ENCODE results near the gene IRF5.
"Not testable (repeated sequence)": the region's sequence is repeated elsewhere in the genome, so short reads cannot be mapped to it uniquely, and the experiment has no call there.

IRF5 gene

DNA sequence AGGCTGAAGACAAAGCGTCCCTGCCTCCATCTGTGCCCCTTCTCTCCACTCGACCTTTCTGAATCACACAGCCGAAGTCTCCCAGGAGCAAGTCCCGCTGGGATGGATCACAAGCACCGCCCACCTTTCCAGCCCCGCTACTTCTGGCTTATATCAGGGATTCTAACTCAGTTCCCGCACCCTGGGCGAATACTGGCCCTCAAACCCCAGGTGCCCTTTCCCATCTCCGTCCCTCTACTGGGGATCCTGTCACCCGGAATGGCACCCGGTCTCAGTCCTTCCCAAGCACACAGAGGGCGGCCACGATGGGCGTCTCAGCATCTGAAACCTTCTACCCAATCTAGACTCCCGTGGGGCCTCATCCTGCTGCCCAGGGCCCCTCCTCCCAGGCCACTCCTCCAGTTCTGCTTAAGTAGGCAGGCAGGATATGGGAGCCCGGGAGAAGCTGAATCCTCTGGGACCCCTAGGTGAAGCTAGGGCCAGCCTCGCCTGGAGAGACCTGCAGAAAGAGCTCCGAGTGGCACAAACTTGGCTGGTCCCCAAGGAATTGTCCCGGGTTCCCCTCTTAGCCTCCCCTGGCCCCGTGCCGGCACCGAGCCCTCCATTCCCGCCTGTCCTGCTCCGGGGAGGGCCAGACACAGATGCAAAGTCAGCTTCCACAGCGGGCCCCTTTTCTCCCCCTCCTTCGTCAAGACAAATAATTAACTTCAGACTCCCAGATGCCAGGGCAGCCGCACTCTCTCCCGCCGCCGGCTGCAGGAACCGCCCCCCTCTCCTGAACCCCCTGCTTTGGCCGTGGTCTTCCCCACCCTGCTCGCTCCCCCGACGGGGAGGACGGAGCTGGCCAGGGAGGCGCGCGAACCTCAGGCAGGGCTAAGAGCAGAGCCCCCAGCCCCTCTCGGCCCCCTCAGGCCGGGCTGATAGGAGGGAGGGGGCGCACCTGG, 27.8 kb upstream of the IRF5 start:
- peaks cover 24% of the 10 kb centered on the region for H3K27me3 ChIP-seq (ENCODE audit: control insufficient read depth, insufficient read depth, low read length)
- no peaks in the 10 kb centered on the region for H3K36me3 ChIP-seq (ENCODE audit: control insufficient read depth, low read depth, low read length)
- peak overlapping the region; percentile 72 for H3K4me3 ChIP-seq (ENCODE audit: low read length)
- H3K9ac ChIP-seq (ENCODE audit: low read length) = peak overlapping the region; percentile 9
- H3K4me1 ChIP-seq (ENCODE audit: control insufficient read depth, low read depth, low read length) = peaks cover 26% of the 10 kb centered on the region
- H3K27ac ChIP-seq (ENCODE audit: low read length) = no peak overlapping the region
- H3K9me3 ChIP-seq (ENCODE audit: control insufficient read depth, low read depth, low read length) = no peaks in the 10 kb centered on the region

GRCh38 chr7:128910569-128910945, 27.2 kb upstream of the IRF5 start, which contains the start of gene KCP:
Gene KCP, minus strand, starts transcription at chr7:128910709. Its CDS starts 33 bp downstream, at chr7:128910676.
- Histone ChIP-seq H3K9ac (ENCODE audit: low read length) (peak within 1 kb of the TSS; percentile 9), H3K27ac (ENCODE audit: low read length) (no peak within 1 kb of the TSS), H3K4me1 (ENCODE audit: control insufficient read depth, low read depth, low read length) (peaks cover 26% of the 10 kb centered on the region), H3K27me3 (ENCODE audit: control insufficient read depth, insufficient read depth, low read length) (peaks cover 24% of the 10 kb centered on the region), H3K36me3 (ENCODE audit: control insufficient read depth, low read depth, low read length) (no peaks in the 10 kb centered on the region), H3K4me3 (ENCODE audit: low read length) (peak within 1 kb of the TSS; percentile 72), H3K9me3 (ENCODE audit: control insufficient read depth, low read depth, low read length) (no peaks in the 10 kb centered on the region)

DNA sequence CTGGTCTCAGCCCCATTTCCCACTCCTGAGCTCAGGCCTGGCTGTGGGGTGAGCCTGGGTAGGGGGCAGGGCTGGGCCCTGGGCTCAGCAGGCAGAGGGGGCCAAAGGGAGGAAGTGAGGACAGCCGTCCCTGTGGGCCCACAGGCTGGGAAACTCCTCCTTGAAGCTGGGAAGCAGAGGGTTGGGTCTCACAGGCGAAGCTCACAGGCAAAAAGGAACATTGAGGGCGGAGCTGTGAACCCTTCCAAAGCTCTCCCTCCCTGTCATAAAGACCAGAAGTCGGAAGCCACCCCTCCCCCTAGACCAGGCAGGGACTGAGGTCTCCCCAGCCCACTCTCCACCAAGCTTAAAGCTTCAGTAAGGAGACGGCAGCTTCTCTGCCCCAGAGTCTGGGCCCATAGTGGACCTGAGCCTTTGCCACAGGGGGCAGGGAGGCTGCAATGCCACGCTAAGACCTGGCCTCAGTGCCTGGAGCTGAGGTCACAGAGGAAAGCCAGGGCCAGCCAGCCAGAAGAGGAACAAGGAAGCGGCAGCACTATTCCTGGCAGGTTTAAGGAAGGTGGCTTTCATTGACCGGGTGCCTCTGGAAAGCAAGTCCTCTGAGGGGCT, 26.2 kb upstream of the IRF5 start:
- Histone ChIP-seq H3K36me3 (ENCODE audit: control insufficient read depth, low read depth, low read length) (no peaks in the 10 kb centered on the region), H3K27me3 (ENCODE audit: control insufficient read depth, insufficient read depth, low read length) (peaks cover 24% of the 10 kb centered on the region), H3K9ac (ENCODE audit: low read length) (no peak overlapping the region), H3K27ac (ENCODE audit: low read length) (no peak overlapping the region), H3K4me3 (ENCODE audit: low read length) (no peak overlapping the region), H3K4me1 (ENCODE audit: control insufficient read depth, low read depth, low read length) (peaks cover 26% of the 10 kb centered on the region), H3K9me3 (ENCODE audit: control insufficient read depth, low read depth, low read length) (no peaks in the 10 kb centered on the region)

GRCh38 chr7:128912281-128912680, 25.4 kb upstream of the IRF5 start:
- Histone ChIP-seq H3K27me3 (ENCODE audit: control insufficient read depth, insufficient read depth, low read length) (peaks cover 24% of the 10 kb centered on the region), H3K9me3 (ENCODE audit: control insufficient read depth, low read depth, low read length) (no peaks in the 10 kb centered on the region), H3K9ac (ENCODE audit: low read length) (no peak overlapping the region), H3K27ac (ENCODE audit: low read length) (no peak overlapping the region), H3K4me3 (ENCODE audit: low read length) (no peak overlapping the region), H3K4me1 (ENCODE audit: control insufficient read depth, low read depth, low read length) (peaks cover 26% of the 10 kb centered on the region), H3K36me3 (ENCODE audit: control insufficient read depth, low read depth, low read length) (no peaks in the 10 kb centered on the region)

GRCh38 chr7:128912709-128913495, 24.8 kb upstream of the IRF5 start:
- peaks cover 24% of the 10 kb centered on the region for H3K27me3 ChIP-seq (ENCODE audit: control insufficient read depth, insufficient read depth, low read length)
- H3K9ac ChIP-seq (ENCODE audit: low read length); H3K36me3 ChIP-seq (ENCODE audit: control insufficient read depth, low read depth, low read length); H3K9me3 ChIP-seq (ENCODE audit: control insufficient read depth, low read depth, low read length); H3K27ac ChIP-seq (ENCODE audit: low read length); H3K4me3 ChIP-seq (ENCODE audit: low read length): not testable (repeated sequence)
- peaks cover 26% of the 10 kb centered on the region for H3K4me1 ChIP-seq (ENCODE audit: control insufficient read depth, low read depth, low read length)

DNA sequence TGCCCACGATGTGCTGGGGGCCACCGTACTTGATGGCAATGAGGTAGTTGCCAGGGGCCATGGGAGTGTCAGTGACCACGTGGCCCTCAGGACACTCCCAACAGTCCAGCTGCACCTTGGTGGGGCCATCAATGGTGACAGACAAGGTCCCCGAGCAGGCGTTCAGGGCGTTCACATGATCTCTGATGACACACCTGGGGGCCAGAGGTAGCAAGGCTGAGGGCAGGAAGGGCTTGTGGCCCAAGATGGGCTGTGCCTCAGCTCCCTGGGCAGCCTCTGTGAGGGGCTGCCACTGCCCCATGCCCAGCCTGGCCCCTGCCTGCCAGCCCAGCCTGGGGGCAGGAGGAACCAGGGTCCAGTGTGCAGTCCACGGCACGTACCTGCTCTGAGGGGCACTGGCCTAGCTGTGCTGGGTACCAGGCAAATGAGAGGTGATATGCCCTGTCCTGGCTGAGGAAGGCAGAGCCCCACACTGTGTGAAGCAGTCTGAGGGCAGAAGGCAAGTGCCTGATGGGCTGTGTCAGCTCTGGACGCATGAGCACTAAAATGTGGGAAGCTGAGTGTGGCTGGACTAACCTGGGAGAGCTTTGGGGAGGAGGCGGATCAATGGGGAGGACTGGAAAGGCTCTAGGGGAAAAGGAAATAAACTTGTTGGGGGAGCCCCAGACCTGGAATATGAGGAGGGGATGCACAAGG, 23.7 kb upstream of the IRF5 start:
- H3K4me1 ChIP-seq (ENCODE audit: control insufficient read depth, low read depth, low read length) = peaks cover 22% of the 10 kb centered on the region
- peaks cover 20% of the 10 kb centered on the region for H3K27me3 ChIP-seq (ENCODE audit: control insufficient read depth, insufficient read depth, low read length)
- H3K4me3 ChIP-seq (ENCODE audit: low read length) = no peak overlapping the region
- H3K9me3 ChIP-seq (ENCODE audit: control insufficient read depth, low read depth, low read length) = no peaks in the 10 kb centered on the region
- no peak overlapping the region for H3K9ac ChIP-seq (ENCODE audit: low read length)
- no peaks in the 10 kb centered on the region for H3K36me3 ChIP-seq (ENCODE audit: control insufficient read depth, low read depth, low read length)
- no peak overlapping the region for H3K27ac ChIP-seq (ENCODE audit: low read length)

GRCh38 chr7:128914566-128915151, 23.1 kb upstream of the IRF5 start:
- Histone ChIP-seq H3K36me3 (ENCODE audit: control insufficient read depth, low read depth, low read length) (no peaks in the 10 kb centered on the region), H3K4me1 (ENCODE audit: control insufficient read depth, low read depth, low read length) (peaks cover 16% of the 10 kb centered on the region), H3K27ac (ENCODE audit: low read length) (no peak overlapping the region), H3K27me3 (ENCODE audit: control insufficient read depth, insufficient read depth, low read length) (peaks cover 14% of the 10 kb centered on the region), H3K4me3 (ENCODE audit: low read length) (no peak overlapping the region), H3K9me3 (ENCODE audit: control insufficient read depth, low read depth, low read length) (no peaks in the 10 kb centered on the region), H3K9ac (ENCODE audit: low read length) (no peak overlapping the region)

DNA sequence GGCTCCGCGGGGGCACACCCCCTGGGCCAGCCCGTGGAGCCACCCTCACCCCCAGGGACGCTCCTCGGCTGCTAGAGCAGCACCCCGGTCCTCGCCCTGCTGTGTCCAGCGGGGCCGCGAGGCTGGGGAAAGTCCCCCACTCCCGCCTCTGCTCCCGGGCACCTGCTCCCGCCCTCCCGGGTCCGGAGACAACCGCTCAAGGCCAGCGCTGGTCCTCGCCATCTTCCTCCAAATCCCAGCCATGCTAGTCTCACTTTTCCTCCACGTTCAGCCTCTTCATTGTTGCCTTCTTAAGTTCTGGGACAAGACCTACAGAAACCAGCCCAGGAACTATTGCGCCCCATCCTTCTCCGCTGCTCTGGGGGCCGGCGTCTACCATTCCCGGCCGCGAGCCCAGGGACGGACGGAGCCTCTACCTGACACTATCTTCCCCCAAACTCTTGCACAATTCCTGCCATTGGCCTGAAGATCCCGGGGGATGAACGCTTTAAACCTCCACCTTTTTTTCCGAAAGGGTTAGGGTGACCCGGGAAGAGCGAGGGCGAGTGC, 22.4 kb upstream of the IRF5 start:
- Histone ChIP-seq H3K4me3 (ENCODE audit: low read length) (no peak overlapping the region), H3K9ac (ENCODE audit: low read length) (no peak overlapping the region)

DNA sequence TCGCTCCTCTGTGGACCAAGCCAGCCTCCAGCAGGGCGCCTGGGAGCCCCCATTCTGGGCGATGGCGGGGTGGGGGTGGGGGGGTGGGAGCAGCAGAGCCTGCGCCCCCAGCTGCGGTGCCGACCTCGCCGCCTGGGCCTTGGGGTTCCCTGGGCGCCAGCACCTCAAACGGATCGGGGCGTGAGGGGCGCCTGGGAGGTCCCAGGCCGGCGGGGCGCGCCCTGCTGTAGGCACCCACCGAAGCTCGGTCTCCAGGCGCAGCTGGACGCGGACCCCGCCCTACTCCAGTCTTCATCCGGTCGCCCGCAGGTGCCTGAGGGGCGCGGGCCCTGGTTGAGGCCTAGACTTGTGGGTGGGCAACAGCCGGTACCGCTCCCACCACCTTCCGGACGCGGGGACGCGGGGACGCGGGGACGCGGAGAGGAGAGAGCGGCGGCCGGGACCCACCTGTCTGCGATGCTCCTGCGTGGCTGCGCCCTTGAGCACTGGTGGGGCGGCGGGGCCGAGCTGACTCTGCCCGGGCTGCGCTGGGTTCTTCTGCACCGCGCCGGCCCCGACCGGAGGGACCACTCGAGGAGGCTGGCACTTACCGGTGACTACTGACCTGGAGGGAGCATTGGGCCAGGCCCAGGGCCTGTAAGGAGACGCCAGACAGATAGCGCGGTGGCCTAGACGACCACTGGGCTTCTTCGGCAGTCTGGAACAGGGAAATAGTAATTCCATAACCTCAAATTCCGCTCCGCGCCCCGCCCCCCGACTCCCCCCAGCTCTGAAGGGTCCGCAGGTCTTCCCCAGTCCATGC, 21.7 kb upstream of the IRF5 start:
- Histone ChIP-seq H3K4me1 (ENCODE audit: control insufficient read depth, low read depth, low read length) (peaks cover 17% of the 10 kb centered on the region), H3K27me3 (ENCODE audit: control insufficient read depth, insufficient read depth, low read length) (peaks cover under 1% of the 10 kb centered on the region), H3K36me3 (ENCODE audit: control insufficient read depth, low read depth, low read length) (no peaks in the 10 kb centered on the region), H3K27ac (ENCODE audit: low read length) (no peak overlapping the region), H3K9me3 (ENCODE audit: control insufficient read depth, low read depth, low read length) (no peaks in the 10 kb centered on the region), H3K9ac (ENCODE audit: low read length) (no peak overlapping the region), H3K4me3 (ENCODE audit: low read length) (no peak overlapping the region)

More for the DNA sequence above, 22.4 kb upstream of the IRF5 start:
- no peaks in the 10 kb centered on the region for H3K36me3 ChIP-seq (ENCODE audit: control insufficient read depth, low read depth, low read length)
- peaks cover 15% of the 10 kb centered on the region for H3K4me1 ChIP-seq (ENCODE audit: control insufficient read depth, low read depth, low read length)
- H3K9me3 ChIP-seq (ENCODE audit: control insufficient read depth, low read depth, low read length) = no peaks in the 10 kb centered on the region
- no peak overlapping the region for H3K27ac ChIP-seq (ENCODE audit: low read length)
- H3K27me3 ChIP-seq (ENCODE audit: control insufficient read depth, insufficient read depth, low read length) = peaks cover 7% of the 10 kb centered on the region

GRCh38 chr7:128916643-128916915, 21.1 kb upstream of the IRF5 start:
- Histone ChIP-seq H3K9ac (ENCODE audit: low read length) (no peak overlapping the region), H3K27ac (ENCODE audit: low read length) (no peak overlapping the region)

More at GRCh38 chr7:128916643-128916915, 21.1 kb upstream of the IRF5 start:
- H3K27me3 ChIP-seq (ENCODE audit: control insufficient read depth, insufficient read depth, low read length) = no peaks in the 10 kb centered on the region
- no peaks in the 10 kb centered on the region for H3K36me3 ChIP-seq (ENCODE audit: control insufficient read depth, low read depth, low read length)
- H3K4me3 ChIP-seq (ENCODE audit: low read length) = no peak overlapping the region
- H3K9me3 ChIP-seq (ENCODE audit: control insufficient read depth, low read depth, low read length) = no peaks in the 10 kb centered on the region
- peaks cover 13% of the 10 kb centered on the region for H3K4me1 ChIP-seq (ENCODE audit: control insufficient read depth, low read depth, low read length)

Measured in iPS-18a (cell line).